UCSD-AML1 (cell line): Measurements from ENCODE around the gene CASP9.

Experiments
- DNase-seq: peaks from one replicate; lab custom pipeline; 2025; ENCODE audit not compliant: unreplicated experiment; lab: John Stamatoyannopoulos, UW

The CASP9 gene

GRCh38 chr1:15449567-15449966 is 74.4 kb downstream of the CASP9 start:
- DNase-seq = no peak

DNA sequence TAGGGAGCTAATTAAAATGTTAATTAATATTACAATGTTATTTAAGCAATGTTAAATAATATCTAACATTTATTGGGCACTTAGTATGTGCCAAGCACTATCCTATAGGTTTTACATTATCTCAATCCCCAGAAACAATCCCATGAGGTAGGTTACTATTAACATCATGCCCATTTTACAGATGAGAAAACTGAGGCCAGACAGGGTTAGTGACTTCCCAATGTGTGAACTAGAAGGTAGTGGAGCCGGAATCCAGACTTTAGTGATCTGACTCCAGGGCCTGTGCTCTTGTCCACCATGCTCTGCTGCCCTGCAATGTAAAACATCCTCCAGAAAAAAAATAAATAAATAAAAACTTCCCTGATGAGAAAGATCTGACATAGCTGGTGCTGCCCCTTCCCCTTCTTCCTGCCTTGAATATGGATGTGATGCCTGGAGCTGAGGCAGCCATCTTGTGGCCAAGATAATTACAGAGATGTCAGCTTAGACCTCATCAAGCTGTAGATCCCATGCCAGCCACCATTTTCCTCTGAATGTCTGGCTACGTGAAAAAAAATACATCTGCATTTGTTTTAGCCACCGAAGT is 75.0 kb downstream of the CASP9 start:
- DNase-seq = no peak

DNA sequence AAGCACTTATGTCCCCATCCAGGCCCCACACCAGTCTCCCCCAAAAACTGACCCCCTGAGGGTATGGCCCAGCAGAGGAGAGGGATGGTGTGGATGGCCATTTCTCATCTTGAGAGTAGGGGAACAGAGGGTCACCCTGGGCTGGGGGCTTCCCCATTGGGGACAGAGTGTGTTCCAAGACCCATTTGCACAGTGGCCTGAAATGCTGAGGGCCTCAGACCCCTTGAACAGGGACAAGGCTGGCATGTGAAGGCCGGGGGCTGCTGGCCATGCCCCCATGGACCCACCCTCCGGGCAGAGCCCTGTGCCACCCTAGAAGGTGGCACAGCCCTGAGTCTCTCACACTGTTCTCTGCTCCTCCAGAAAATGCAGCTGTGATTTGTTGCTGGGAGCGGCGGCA is 77.8 kb downstream of the CASP9 start:
- DNase-seq = no peak

GRCh38 chr1:15445390-15446122 is 78.5 kb downstream of the CASP9 start:
- DNase-seq = peak; percentile 65

DNA sequence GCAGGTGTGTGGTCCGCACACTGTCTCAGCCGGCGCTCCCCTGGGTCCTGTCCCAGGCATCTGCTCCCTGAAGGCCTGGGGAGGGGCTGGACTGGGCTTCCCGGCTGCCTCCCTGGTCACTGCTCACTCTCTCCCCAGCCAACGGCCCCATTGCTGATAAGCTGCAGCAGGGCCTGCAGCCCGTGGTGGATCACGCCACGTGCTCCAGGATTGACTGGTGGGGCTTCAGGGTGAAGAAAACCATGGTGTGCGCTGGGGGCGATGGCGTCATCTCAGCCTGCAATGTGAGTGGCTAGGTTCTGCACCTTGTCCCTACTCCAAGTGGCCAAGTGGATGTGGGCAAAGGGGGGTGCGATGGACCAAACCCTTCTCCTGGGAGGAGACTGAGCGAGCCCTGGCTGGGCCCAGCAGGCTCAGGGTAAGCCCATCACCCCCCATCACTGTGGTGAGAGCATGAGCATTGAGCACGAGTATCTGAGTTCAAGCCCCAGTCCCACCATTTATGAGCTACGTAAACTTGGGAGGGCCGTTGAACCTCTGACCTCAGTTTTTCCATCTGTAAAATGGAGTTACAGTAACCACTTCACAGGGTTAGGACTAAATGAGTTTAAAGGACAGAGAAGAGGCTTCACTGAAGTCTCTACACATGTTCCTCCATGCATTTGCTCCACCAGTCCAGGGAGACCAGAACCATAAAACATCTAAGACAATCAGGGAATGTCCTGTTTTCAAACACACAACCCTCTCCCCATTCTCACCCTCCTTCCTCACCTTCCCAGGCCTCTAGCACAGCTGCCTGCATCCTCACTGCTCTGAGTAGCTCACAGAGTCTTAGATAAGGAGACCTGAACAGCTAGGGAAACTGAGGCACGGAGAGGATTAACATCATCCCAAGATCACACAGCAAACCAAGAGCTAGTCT is 79.3 kb downstream of the CASP9 start:
- DNase-seq = no peak

GRCh38 chr1:15443281-15443680 is 80.7 kb downstream of the CASP9 start:
- no peak for DNase-seq

- no peak for DNase-seq
Observed at GRCh38 chr1:15442759-15443158, 81.3 kb downstream of the CASP9 start.

GRCh38 chr1:15442119-15442518 is 81.9 kb downstream of the CASP9 start:
- DNase-seq = no peak
